Hepatocyte (in vitro differentiated cells): Measurements from ENCODE around the gene NPR1. TPM values are rescaled to one million over a fixed set of nuclear protein-coding genes. Genes with fewer than 3 reads are reported as not detected.
"Not testable (repeated sequence)": the region's sequence is repeated elsewhere in the genome, so short reads cannot be mapped to it uniquely, and the experiment has no call there.

Experiments
- DNase-seq: peaks from one replicate; pipeline ENCODE4 v3.0.0-alpha.2; 2016; ENCODE audit warnings: low spot score
- H2AFZ ChIP-seq: fragments of 200-600 bp; sonication (generic); 2 replicates; pipeline ENCODE4 v1.6.0; 2016; ENCODE audit warnings: antibody characterized with exemption, mild to moderate bottlenecking
- H3K27ac ChIP-seq: fragments of 200-600 bp; sonication (generic); 2 replicates; pipeline ENCODE4 v1.5.1; 2016; ENCODE audit warnings: mild to moderate bottlenecking
- H3K27me3 ChIP-seq: fragments of 200-600 bp; sonication (generic); 2 replicates; pipeline ENCODE4 v1.6.1; 2016
- H3K36me3 ChIP-seq: fragments of 200-600 bp; sonication (generic); replicated peaks from 2 replicates; pipeline ENCODE4 v1.5.1; 2016; ENCODE audit warnings: low read depth; ENCODE audit not compliant: insufficient read depth
- H3K4me1 ChIP-seq: fragments of 200-600 bp; sonication (generic); 2 replicates; pipeline ENCODE4 v1.5.1; 2016; ENCODE audit warnings: mild to moderate bottlenecking, moderate library complexity; ENCODE audit not compliant: insufficient read depth
- H3K4me2 ChIP-seq: fragments of 200-600 bp; sonication (generic); 2 replicates; pipeline ENCODE4 v1.6.0; 2016
- H3K4me3 ChIP-seq: fragments of 200-600 bp; sonication (generic); 2 replicates; pipeline ENCODE4 v1.5.1; 2016; ENCODE audit warnings: mild to moderate bottlenecking
- H3K79me2 ChIP-seq: fragments of 200-600 bp; sonication (generic); 2 replicates; pipeline ENCODE4 v1.6.0; 2017; ENCODE audit warnings: mild to moderate bottlenecking
- H3K9me2 ChIP-seq: fragments of 200-600 bp; sonication (generic); replicated peaks from 2 replicates; pipeline ENCODE4 v1.6.0; 2017; ENCODE audit warnings: mild to moderate bottlenecking; ENCODE audit not compliant: insufficient read depth
- H3K9me3 ChIP-seq: fragments of 200-600 bp; sonication (generic); 2 replicates; pipeline ENCODE4 v1.5.1; 2016; ENCODE audit warnings: low read depth, mild to moderate bottlenecking
- H4K20me1 ChIP-seq: fragments of 200-600 bp; sonication (generic); 2 replicates; pipeline ENCODE4 v1.6.0; 2016; ENCODE audit warnings: mild to moderate bottlenecking; ENCODE audit not compliant: insufficient read depth, poor library complexity, severe bottlenecking
- EZH2 ChIP-seq: fragments of 200-600 bp; sonication (generic); IDR thresholded peaks from 2 replicates; pipeline ENCODE4 v1.6.1; 2016; ENCODE audit warnings: antibody characterized with exemption, mild to moderate bottlenecking, borderline replicate concordance
- EZH2phosphoT487 ChIP-seq: fragments of 200-600 bp; sonication (generic); IDR thresholded peaks from one replicate; pipeline ENCODE4 v1.6.1; 2018; ENCODE audit warnings: antibody characterized with exemption, mild to moderate bottlenecking, low read depth, moderate library complexity; ENCODE audit not compliant: unreplicated experiment, severe bottlenecking
- whole genome bisulfite sequencing: methylation state at CpG from one replicate; pipeline ENCODE4 v1.1.6; 2016; ENCODE audit warnings: low lambda C conversion rate; ENCODE audit errors: missing lambda C conversion rate; 5-methylcytosine and 5-hydroxymethylcytosine counted together
- polyA plus RNA-seq: library from polyadenylated mRNA; unstranded; fragments of >200 nt; fragmentation: Nextera tagmentation; extraction: Ambion mirVana; gene quantifications from 2 replicates; pipeline ENCODE4 v1.2.1, GENCODE V29; 2016
- total RNA-seq: library from RNA; depleted of rRNA; stranded (reverse); fragments of >200 nt; gene quantifications from 2 replicates; pipeline ENCODE4 v1.2.3, GENCODE V29; 2014
- TF ChIP-seq, protein P1 (sequence below): fragments of 200-600 bp; sonication (generic); IDR thresholded peaks from 2 replicates; pipeline ENCODE4 v1.5.1; 2016; ENCODE audit warnings: antibody characterized with exemption, mild to moderate bottlenecking; ENCODE audit not compliant: poor library complexity

NPR1 gene
- total and polyA plus RNA-seq, 2 experiments from 2014 or later: 2.8 to 3.0 TPM

- Histone ChIP-seq H3K9me2 (no peaks in the 10 kb centered on the region), H3K9me3 (no peaks in the 10 kb centered on the region), H3K36me3 (no peaks in the 10 kb centered on the region), H3K27ac (no peak overlapping the region), H3K4me2 (no peak overlapping the region), H3K4me3 (no peak overlapping the region), H4K20me1 (no peaks in the 10 kb centered on the region), H3K79me2 (no peaks in the 10 kb centered on the region), H2AFZ (no peak overlapping the region), H3K4me1 (no peaks in the 10 kb centered on the region), H3K27me3 (no peaks in the 10 kb centered on the region)
- TF ChIP-seq, protein P1, sequence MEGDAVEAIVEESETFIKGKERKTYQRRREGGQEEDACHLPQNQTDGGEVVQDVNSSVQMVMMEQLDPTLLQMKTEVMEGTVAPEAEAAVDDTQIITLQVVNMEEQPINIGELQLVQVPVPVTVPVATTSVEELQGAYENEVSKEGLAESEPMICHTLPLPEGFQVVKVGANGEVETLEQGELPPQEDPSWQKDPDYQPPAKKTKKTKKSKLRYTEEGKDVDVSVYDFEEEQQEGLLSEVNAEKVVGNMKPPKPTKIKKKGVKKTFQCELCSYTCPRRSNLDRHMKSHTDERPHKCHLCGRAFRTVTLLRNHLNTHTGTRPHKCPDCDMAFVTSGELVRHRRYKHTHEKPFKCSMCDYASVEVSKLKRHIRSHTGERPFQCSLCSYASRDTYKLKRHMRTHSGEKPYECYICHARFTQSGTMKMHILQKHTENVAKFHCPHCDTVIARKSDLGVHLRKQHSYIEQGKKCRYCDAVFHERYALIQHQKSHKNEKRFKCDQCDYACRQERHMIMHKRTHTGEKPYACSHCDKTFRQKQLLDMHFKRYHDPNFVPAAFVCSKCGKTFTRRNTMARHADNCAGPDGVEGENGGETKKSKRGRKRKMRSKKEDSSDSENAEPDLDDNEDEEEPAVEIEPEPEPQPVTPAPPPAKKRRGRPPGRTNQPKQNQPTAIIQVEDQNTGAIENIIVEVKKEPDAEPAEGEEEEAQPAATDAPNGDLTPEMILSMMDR: no peak
- TF ChIP-seq EZH2phosphoT487 (no peak), EZH2 (no peak)
- no peak for DNase-seq
- WGBS: 91% methylated on average over 3 of the region's 3 CpGs
Measured at GRCh38 chr1:153717330-153717729, 38.8 kb downstream of the NPR1 start.

GRCh38 chr1:153723687-153724086, 45.2 kb downstream of the NPR1 start:
- 94% methylated on average over 3 of the region's 3 CpGs for WGBS
- no peaks in the 10 kb centered on the region for H4K20me1 ChIP-seq
- H3K4me2 ChIP-seq: no peak overlapping the region

DNA sequence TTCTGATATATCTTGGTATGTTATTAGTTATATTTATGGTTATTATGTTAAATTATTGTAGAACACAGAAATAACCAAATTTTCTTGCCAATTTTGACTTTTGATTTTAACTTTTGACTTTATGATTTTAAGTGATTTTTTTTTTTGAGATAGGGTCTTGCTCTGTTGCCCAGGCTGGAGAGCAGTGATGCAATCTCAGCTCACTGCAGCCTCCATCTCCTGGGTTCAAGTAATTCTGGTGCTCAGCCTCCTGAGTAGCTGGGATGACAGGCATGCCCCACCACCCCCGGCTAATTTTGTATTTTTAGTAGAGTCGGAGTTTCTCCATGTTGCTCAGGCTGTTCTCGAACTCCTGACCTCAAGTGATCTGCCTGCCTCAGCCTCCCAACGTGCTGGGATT, 46.1 kb downstream of the NPR1 start:
- H3K27ac ChIP-seq, H3K9me2 ChIP-seq, H3K9me3 ChIP-seq, H3K4me3 ChIP-seq, H3K4me2 ChIP-seq, H3K4me1 ChIP-seq, H2AFZ ChIP-seq, H4K20me1 ChIP-seq, H3K27me3 ChIP-seq, H3K36me3 ChIP-seq, DNase-seq: not testable (repeated sequence)
- WGBS: 87% methylated on average over 4 of the region's 4 CpGs
- H3K79me2 ChIP-seq: peaks cover 14% of the 10 kb centered on the region

More at GRCh38 chr1:153723687-153724086, 45.2 kb downstream of the NPR1 start:
- Histone ChIP-seq H3K9me2 (no peaks in the 10 kb centered on the region), H3K9me3 (no peaks in the 10 kb centered on the region), H3K79me2 (peaks cover 5% of the 10 kb centered on the region), H3K27ac (no peak overlapping the region), H3K27me3 (no peaks in the 10 kb centered on the region), H2AFZ (no peak overlapping the region), H3K4me1 (no peaks in the 10 kb centered on the region), H3K36me3 (no peaks in the 10 kb centered on the region), H3K4me3 (no peak overlapping the region)
- TF ChIP-seq EZH2 (no peak), EZH2phosphoT487 (no peak)
- TF ChIP-seq, protein P1: no peak
- DNase-seq: no peak

GRCh38 chr1:153727463-153728304, 49.2 kb downstream of the NPR1 start, which contains the start of gene INTS3:
INTS3 (plus strand) TSS chr1:153728050; CDS start chr1:153728635, 585 bp downstream.
- H3K4me1 ChIP-seq: peaks cover 17% of the 10 kb centered on the region
- peak; percentile 99 for DNase-seq
- no peaks in the 10 kb centered on the region for H3K36me3 ChIP-seq
- peak within 1 kb of the TSS; percentile 78 for H2AFZ ChIP-seq
- no peaks in the 10 kb centered on the region for H3K9me3 ChIP-seq
- H3K79me2 ChIP-seq: peaks cover 38% of the 10 kb centered on the region
- H3K9me2 ChIP-seq: no peaks in the 10 kb centered on the region
- 4% methylated on average over 34 of the region's 49 CpGs for WGBS
- H4K20me1 ChIP-seq: no peaks in the 10 kb centered on the region
- H3K27ac ChIP-seq: peak within 1 kb of the TSS; percentile 93
- H3K27me3 ChIP-seq: no peaks in the 10 kb centered on the region
- H3K4me3 ChIP-seq: peak within 1 kb of the TSS; percentile 43
- no peak for TF ChIP-seq EZH2
- TF ChIP-seq, protein P1: no peak
- TF ChIP-seq EZH2phosphoT487: no peak
- H3K4me2 ChIP-seq: peak within 1 kb of the TSS; percentile 89
